SU-DHL-6 (cell line): Measurements from ENCODE around the gene CC2D2B.

Source experiments
- H2AFZ ChIP-seq: fragments of 200-600 bp; sonication (generic); 2 replicates; pipeline ENCODE4 v1.6.1; 2014; ENCODE audit warnings: low read depth, mild to moderate bottlenecking, moderate library complexity, mixed read lengths, antibody characterized with exemption, low read length; ENCODE audit not compliant: severe bottlenecking
- H3F3A ChIP-seq: fragments of 200-600 bp; shearing (Covaris generic); 2 replicates; pipeline ENCODE4 v1.6.0; 2016; ENCODE audit warnings: antibody characterized with exemption, mild to moderate bottlenecking; ENCODE audit not compliant: insufficient read depth
- H3K27ac ChIP-seq: fragments of 200-600 bp; sonication (generic); 2 replicates; pipeline ENCODE4 v1.5.1; 2016; ENCODE audit warnings: low read depth, mild to moderate bottlenecking, low read length, moderate library complexity, mixed read lengths
- H3K27me3 ChIP-seq: fragments of 200-600 bp; sonication (generic), shearing (Covaris generic); 2 replicates; pipeline ENCODE4 v1.6.0; 2014; ENCODE audit warnings: mild to moderate bottlenecking, low read length
- H3K36me3 ChIP-seq: fragments of 200-600 bp; sonication (generic); 2 replicates; pipeline ENCODE4 v1.6.1; 2014; ENCODE audit warnings: mild to moderate bottlenecking, low read length, mixed read lengths
- H3K4me2 ChIP-seq: fragments of 300-600, 200-600 bp; shearing (Covaris generic), sonication (generic); 2 replicates; pipeline ENCODE4 v1.6.0; 2014; ENCODE audit warnings: low read length, low read depth, mild to moderate bottlenecking; ENCODE audit not compliant: poor library complexity, severe bottlenecking
- H3K4me3 ChIP-seq: fragments of 200-600 bp; sonication (generic); 2 replicates; pipeline ENCODE4 v1.5.1; 2014; ENCODE audit warnings: antibody characterized with exemption, low read length, mild to moderate bottlenecking, mixed read lengths; ENCODE audit not compliant: insufficient read depth, poor library complexity, severe bottlenecking
- H3K79me2 ChIP-seq: fragments of 200-600 bp; sonication (generic); 2 replicates; pipeline ENCODE4 v1.6.1; 2014; ENCODE audit warnings: mild to moderate bottlenecking, low read length, moderate library complexity; ENCODE audit not compliant: insufficient read depth
- H3K9ac ChIP-seq: fragments of 200-600 bp; sonication (generic); 2 replicates; pipeline ENCODE4 v1.7.0; 2014; ENCODE audit warnings: mild to moderate bottlenecking, low read length
- H3K9me2 ChIP-seq: fragments of 200-600 bp; sonication (generic); replicated peaks from 2 replicates; pipeline ENCODE4 v1.6.1; 2014; ENCODE audit warnings: low read length; ENCODE audit not compliant: insufficient read depth
- H3K9me3 ChIP-seq: fragments of 200-600 bp; sonication (generic); 2 replicates; pipeline ENCODE4 v1.6.1; 2014; ENCODE audit warnings: low read length, mixed read lengths; ENCODE audit not compliant: insufficient read depth
- H4K20me1 ChIP-seq: fragments of 200-600 bp; sonication (generic); 2 replicates; pipeline ENCODE4 v1.6.1; 2014; ENCODE audit warnings: low read depth, mild to moderate bottlenecking, antibody characterized with exemption, low read length, moderate library complexity, mixed read lengths
- EZH2phosphoT487 ChIP-seq: fragments of 200-600 bp; sonication (generic), shearing (Covaris generic); conservative IDR thresholded peaks from 2 replicates; pipeline ENCODE4 v1.6.1; 2018; ENCODE audit warnings: mild to moderate bottlenecking, antibody characterized with exemption, low read length, moderate library complexity, mixed read lengths
- TF ChIP-seq, protein P1 (sequence below): fragments of 200-600 bp; sonication (generic); IDR thresholded peaks from one replicate; pipeline ENCODE4 v1.5.1; 2017; ENCODE audit warnings: antibody characterized with exemption, mild to moderate bottlenecking, low read length, moderate library complexity; ENCODE audit not compliant: insufficient read depth, poor library complexity, severe bottlenecking

CC2D2B gene

DNA sequence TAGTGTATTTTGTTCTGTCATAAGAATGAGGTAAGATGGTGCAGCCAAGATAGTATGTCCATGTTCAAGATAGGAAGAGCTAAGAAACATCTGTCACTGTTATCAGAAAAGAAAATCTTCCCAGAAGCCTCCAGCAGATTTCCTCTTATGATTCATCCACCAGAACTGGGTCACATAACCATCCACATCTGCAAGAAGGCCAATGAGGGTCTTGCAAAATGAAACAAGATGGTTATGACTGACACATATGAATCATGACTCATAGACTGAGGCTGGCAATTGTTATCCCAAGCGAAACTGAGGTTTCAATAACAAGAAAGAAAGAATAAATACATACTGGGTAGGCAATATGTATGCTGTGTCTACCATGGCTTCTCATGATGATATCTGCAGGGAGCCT, 165.9 kb downstream of the CC2D2B start:
- Histone ChIP-seq H4K20me1 (no peaks in the 10 kb centered on the region), H3K27ac (no peak overlapping the region), H3K4me2 (no peak overlapping the region), H3K9me3 (no peaks in the 10 kb centered on the region), H3K9ac (no peak overlapping the region), H3K79me2 (no peaks in the 10 kb centered on the region), H3K27me3 (no peaks in the 10 kb centered on the region), H3K9me2 (no peaks in the 10 kb centered on the region), H3F3A (no peaks in the 10 kb centered on the region), H3K36me3 (no peaks in the 10 kb centered on the region), H3K4me3 (no peak overlapping the region), H2AFZ (no peak overlapping the region)
- no peak for TF ChIP-seq EZH2phosphoT487
- TF ChIP-seq, protein P1, sequence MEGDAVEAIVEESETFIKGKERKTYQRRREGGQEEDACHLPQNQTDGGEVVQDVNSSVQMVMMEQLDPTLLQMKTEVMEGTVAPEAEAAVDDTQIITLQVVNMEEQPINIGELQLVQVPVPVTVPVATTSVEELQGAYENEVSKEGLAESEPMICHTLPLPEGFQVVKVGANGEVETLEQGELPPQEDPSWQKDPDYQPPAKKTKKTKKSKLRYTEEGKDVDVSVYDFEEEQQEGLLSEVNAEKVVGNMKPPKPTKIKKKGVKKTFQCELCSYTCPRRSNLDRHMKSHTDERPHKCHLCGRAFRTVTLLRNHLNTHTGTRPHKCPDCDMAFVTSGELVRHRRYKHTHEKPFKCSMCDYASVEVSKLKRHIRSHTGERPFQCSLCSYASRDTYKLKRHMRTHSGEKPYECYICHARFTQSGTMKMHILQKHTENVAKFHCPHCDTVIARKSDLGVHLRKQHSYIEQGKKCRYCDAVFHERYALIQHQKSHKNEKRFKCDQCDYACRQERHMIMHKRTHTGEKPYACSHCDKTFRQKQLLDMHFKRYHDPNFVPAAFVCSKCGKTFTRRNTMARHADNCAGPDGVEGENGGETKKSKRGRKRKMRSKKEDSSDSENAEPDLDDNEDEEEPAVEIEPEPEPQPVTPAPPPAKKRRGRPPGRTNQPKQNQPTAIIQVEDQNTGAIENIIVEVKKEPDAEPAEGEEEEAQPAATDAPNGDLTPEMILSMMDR: no peak

DNA sequence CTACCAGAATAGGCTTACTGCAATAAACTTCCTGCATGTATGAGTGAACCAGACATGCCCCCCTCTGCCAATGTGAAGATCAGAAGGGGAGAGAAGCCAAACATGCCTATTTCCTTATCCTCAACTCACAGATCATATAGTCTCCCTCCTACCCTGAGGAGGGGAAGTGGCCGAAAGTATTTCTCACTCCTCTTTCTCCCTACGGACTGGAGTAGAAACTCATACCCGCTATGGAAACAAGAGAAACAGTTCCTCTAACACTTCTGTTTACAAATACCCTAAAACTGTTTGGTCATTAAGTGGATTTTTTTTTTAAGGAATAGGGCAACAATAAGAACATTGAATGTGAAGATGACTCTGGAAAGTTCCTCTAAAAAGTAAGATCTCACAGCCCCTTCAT, 167.0 kb downstream of the CC2D2B start:
- TF ChIP-seq, protein P1: no peak
- TF ChIP-seq EZH2phosphoT487: no peak
- Histone ChIP-seq H3K9me3 (no peaks in the 10 kb centered on the region), H3K9me2 (no peaks in the 10 kb centered on the region), H3K79me2 (no peaks in the 10 kb centered on the region), H3K4me2 (no peak overlapping the region), H3K4me3 (no peak overlapping the region), H4K20me1 (no peaks in the 10 kb centered on the region), H3K27me3 (no peaks in the 10 kb centered on the region), H3K27ac (no peak overlapping the region), H3K36me3 (no peaks in the 10 kb centered on the region), H2AFZ (no peak overlapping the region), H3K9ac (no peak overlapping the region), H3F3A (no peaks in the 10 kb centered on the region)

DNA sequence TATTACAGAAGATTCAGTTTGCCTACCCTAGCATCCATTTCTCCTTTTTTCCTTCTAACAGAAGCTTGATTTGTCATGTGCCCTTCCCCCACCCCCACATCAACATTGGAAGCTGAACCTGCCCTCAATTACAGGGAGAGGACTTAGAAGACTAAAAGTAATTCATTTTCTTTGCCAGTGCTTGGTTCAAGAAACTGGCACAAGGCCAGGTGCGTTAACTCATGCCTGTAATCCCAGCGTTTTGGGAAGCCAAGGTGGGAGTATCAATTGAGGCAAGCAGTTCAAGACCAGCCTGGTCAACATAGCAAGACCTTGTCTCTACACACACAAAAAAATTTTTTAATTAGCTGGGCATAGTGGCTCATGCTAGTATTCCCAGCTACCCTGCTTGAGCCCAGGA, 168.2 kb downstream of the CC2D2B start:
- Histone ChIP-seq H3K27me3 (no peaks in the 10 kb centered on the region), H3K9ac (no peak overlapping the region), H3K27ac (no peak overlapping the region), H3K9me2 (no peaks in the 10 kb centered on the region), H4K20me1 (no peaks in the 10 kb centered on the region), H3K4me3 (no peak overlapping the region), H3K79me2 (no peaks in the 10 kb centered on the region), H3F3A (no peaks in the 10 kb centered on the region), H2AFZ (no peak overlapping the region), H3K9me3 (no peaks in the 10 kb centered on the region), H3K36me3 (no peaks in the 10 kb centered on the region), H3K4me2 (no peak overlapping the region)
- TF ChIP-seq, protein P1: no peak
- no peak for TF ChIP-seq EZH2phosphoT487

DNA sequence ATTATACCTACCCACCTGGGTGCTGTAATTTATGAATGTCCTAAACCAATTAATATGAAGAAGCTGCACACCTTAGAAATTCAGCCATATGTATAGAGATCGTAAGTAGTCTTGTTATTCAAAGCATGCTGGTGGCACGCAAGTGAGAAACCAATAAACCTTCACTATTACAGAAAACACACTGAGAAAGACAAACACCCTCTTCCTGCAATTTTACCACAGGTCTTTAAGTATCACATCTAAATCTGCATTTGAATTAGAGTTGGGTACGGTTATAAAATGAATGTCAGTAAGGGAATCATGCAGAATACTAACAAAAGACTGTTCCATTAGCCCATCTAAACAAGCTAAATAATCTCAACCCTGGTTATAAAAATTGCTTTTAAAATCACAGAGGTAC, 169.4 kb downstream of the CC2D2B start:
- H3K4me3 ChIP-seq: no peak overlapping the region
- no peak overlapping the region for H2AFZ ChIP-seq
- H3K36me3 ChIP-seq: no peaks in the 10 kb centered on the region
- no peaks in the 10 kb centered on the region for H3K27me3 ChIP-seq
- no peak overlapping the region for H3K4me2 ChIP-seq
- no peak overlapping the region for H3K9ac ChIP-seq
- no peaks in the 10 kb centered on the region for H4K20me1 ChIP-seq
- H3K9me3 ChIP-seq: no peaks in the 10 kb centered on the region
- H3K79me2 ChIP-seq: no peaks in the 10 kb centered on the region
- H3F3A ChIP-seq: no peaks in the 10 kb centered on the region
- no peak for TF ChIP-seq EZH2phosphoT487
- TF ChIP-seq, protein P1: no peak
- no peaks in the 10 kb centered on the region for H3K9me2 ChIP-seq
- no peak overlapping the region for H3K27ac ChIP-seq
